ENCODE data around the gene NEURL1.
A peak's percentile ranks its signal among the peaks of the same experiment; 100 is the strongest.

The NEURL1 gene

GRCh38 chr10:103557455-103557854 lies 64.0 kb downstream of the NEURL1 start:
- DNase-seq, result no peak
- no peak for TF ChIP-seq POLR2A (IDR thresholded peaks at IDR 0.05; ENCODE audit: low read length)
- no peak for TF ChIP-seq GATA1 (IDR thresholded peaks at IDR 0.05; ENCODE audit: low read depth, low read length)

GRCh38 chr10:103558911-103559310 lies 65.4 kb downstream of the NEURL1 start:
- no peak for DNase-seq
- TF ChIP-seq POLR2A (IDR thresholded peaks at IDR 0.05; ENCODE audit: low read length) (no peak), GATA1 (IDR thresholded peaks at IDR 0.05; ENCODE audit: low read depth, low read length) (no peak)

- DNase-seq, result no peak
- TF ChIP-seq GATA1 (IDR thresholded peaks at IDR 0.05; ENCODE audit: low read depth, low read length) (no peak), POLR2A (IDR thresholded peaks at IDR 0.05; ENCODE audit: low read length) (no peak)
These were observed 66.3 kb downstream of the NEURL1 start for GRCh38 chr10:103559776-103560175.

- TF ChIP-seq POLR2A (IDR thresholded peaks at IDR 0.05; ENCODE audit: low read length) (no peak), GATA1 (IDR thresholded peaks at IDR 0.05; ENCODE audit: low read depth, low read length) (no peak)
These were observed 67.4 kb downstream of the NEURL1 start for GRCh38 chr10:103560886-103561285.

GRCh38 chr10:103562383-103562782 lies 68.9 kb downstream of the NEURL1 start:
- TF ChIP-seq POLR2A (IDR thresholded peaks at IDR 0.05; ENCODE audit: low read length) (no peak), GATA1 (IDR thresholded peaks at IDR 0.05; ENCODE audit: low read depth, low read length) (no peak)
- DNase-seq, result no peak

More at GRCh38 chr10:103560886-103561285, 67.4 kb downstream of the NEURL1 start:
- no peak for DNase-seq

- no peak for DNase-seq
- TF ChIP-seq GATA1 (IDR thresholded peaks at IDR 0.05; ENCODE audit: low read depth, low read length) (no peak), POLR2A (IDR thresholded peaks at IDR 0.05; ENCODE audit: low read length) (no peak)
These were observed 70.0 kb downstream of the NEURL1 start for GRCh38 chr10:103563231-103564115.

GRCh38 chr10:103564116-103564501 lies 70.6 kb downstream of the NEURL1 start:
- TF ChIP-seq GATA1 (IDR thresholded peaks at IDR 0.05; ENCODE audit: low read depth, low read length) (no peak), POLR2A (IDR thresholded peaks at IDR 0.05; ENCODE audit: low read length) (no peak)
- DNase-seq, result peak in 1 of 2 experiments; percentile 14

- peak; percentile 37 to 59 for DNase-seq
- no peak for TF ChIP-seq GATA1 (IDR thresholded peaks at IDR 0.05; ENCODE audit: low read depth, low read length)
- TF ChIP-seq POLR2A (IDR thresholded peaks at IDR 0.05; ENCODE audit: low read length), result no peak
These were observed 71.4 kb downstream of the NEURL1 start for GRCh38 chr10:103564776-103565520.

GRCh38 chr10:103566536-103566935 lies 73.0 kb downstream of the NEURL1 start:
- TF ChIP-seq POLR2A (IDR thresholded peaks at IDR 0.05; ENCODE audit: low read length), result no peak
- DNase-seq, result no peak

- TF ChIP-seq GATA1 (IDR thresholded peaks at IDR 0.05; ENCODE audit: low read depth, low read length) (no peak), POLR2A (IDR thresholded peaks at IDR 0.05; ENCODE audit: low read length) (no peak)
- DNase-seq, result no peak
These were observed 75.0 kb downstream of the NEURL1 start for GRCh38 chr10:103568505-103568904.

- DNase-seq, result no peak
- TF ChIP-seq GATA1 (IDR thresholded peaks at IDR 0.05; ENCODE audit: low read depth, low read length) (no peak), POLR2A (IDR thresholded peaks at IDR 0.05; ENCODE audit: low read length) (no peak)
These were observed 76.4 kb downstream of the NEURL1 start for GRCh38 chr10:103569896-103570295.

- TF ChIP-seq GATA1 (IDR thresholded peaks at IDR 0.05; ENCODE audit: low read depth, low read length), result no peak
- no peak for TF ChIP-seq POLR2A (IDR thresholded peaks at IDR 0.05; ENCODE audit: low read length)
- no peak for DNase-seq
These were observed 77.5 kb downstream of the NEURL1 start for GRCh38 chr10:103570844-103571655.

- TF ChIP-seq GATA1 (IDR thresholded peaks at IDR 0.05; ENCODE audit: low read depth, low read length) (no peak), POLR2A (IDR thresholded peaks at IDR 0.05; ENCODE audit: low read length) (no peak)
- no peak for DNase-seq
These were observed 78.1 kb downstream of the NEURL1 start for GRCh38 chr10:103571656-103571975.

Measured in erythroblast (primary cell).